HG03039 (cell line): ENCODE results near the gene POLD3.

ENCODE experiments used
- ATAC-seq: cut with Tn5 transposase; IDR thresholded peaks from one replicate; pipeline ENCODE4 v1.9.1; 2021; ENCODE audit warnings: mild to moderate bottlenecking, moderate library complexity; ENCODE audit not compliant: unreplicated experiment

POLD3 gene

DNA sequence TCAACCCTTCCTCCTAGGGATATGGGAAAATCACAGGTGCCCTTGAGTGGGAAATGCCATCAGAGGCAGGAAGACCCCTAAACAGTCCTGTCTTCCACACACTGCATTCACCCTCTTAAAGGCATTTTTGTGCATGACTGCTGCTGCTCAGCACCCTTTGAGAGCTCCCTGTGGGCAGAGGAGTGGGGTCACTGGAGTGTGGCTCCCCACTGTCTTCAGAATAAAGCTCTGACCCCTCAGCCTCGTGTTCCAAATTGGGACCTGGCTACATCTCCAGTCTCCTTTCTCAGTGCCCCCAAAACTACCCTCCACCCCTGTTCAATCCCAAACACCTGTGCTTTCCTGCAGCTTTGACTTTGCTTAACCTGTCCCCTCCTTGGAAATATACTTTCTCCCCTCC is 92.3 kb downstream of the POLD3 start:
- no peak for ATAC-seq

DNA sequence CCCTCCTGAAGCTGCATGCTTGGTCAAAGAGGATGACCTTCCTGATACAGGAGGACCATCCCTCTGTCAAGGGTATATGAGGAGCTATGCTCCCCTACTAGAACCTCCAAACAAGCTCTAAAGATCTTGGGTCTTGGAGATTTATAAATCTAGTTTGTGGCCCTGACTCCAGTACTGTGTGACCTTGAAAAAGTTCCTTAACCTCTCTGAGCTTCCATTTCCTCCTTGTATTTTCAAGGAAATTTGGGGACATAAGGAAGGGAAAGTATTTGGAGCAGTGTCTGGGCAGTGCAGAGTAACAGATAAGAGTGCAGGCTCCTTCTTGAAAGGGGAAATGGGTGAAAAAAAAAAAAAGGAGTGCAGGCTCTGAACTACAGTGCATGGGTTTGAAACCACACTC is 93.0 kb downstream of the POLD3 start:
- ATAC-seq: no peak

DNA sequence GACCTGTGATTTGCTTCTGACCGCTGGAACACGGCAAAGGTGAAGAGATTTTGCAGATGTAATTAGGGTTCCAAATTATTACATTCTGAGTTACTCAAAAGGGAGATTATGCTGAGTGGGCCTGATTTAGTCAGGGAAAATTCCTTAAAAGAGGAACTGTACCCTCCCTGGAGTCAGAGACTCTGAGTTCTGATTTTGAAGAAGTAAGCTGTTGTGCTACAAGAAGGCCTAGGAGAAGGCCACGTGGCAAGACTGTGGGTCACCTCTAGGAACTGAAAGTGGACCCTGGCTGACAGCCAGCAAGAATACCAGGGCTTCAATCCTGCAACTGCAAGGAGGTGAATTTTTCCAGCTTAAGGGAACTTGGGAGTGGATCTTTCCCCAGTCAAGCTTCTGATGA is 93.5 kb downstream of the POLD3 start:
- no peak for ATAC-seq

DNA sequence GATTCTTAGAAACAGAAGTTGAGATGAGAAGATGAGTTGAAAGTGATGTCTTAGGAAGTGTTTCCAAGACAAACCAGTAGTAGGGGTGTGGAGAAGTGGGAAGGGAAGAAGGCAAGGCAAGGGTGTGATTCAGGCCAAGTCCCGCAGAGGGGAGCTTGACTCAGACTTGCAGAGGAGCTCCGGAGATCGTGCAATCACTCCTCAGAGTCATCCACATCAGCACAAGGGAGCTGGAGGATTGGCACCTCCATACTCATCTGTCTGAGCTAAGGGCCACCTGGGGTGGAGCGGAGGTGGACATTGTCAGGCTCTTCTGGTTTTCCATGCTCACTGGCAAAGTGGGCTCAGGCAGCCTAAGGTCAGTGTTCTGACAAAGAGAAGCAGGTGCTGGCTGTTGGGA is 94.4 kb downstream of the POLD3 start:
- ATAC-seq: no peak

- no peak for ATAC-seq
These were observed 95.0 kb downstream of the POLD3 start for GRCh38 chr11:74687237-74688023.

- no peak for ATAC-seq
These were observed 97.3 kb downstream of the POLD3 start for GRCh38 chr11:74689666-74690065.

DNA sequence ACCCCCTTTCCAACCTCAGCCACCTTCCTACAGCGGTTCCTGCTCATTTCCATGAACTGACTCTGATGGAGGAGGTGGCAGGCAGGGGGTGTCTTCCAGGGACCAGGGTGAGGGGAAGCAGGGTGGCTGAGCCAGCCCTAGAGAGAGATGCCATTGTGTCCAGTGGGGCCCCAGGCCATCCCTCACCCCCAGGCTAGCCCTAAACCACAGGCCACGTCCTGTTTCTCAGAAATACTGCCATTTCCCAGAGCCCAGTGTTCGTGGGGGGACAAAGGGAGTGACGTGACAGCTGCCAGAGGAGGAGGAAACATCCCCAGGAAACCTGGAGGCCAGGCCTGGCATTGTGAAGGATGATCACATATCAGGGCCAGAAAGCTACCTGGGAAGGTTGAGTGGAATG is 99.4 kb downstream of the POLD3 start:
- no peak for ATAC-seq
